Measurements from ENCODE around the gene KDM7A. TPM values are rescaled to one million over a fixed set of nuclear protein-coding genes. Genes with fewer than 3 reads are reported as not detected.

Gene KDM7A
- total and polyA plus RNA-seq, 2 of the 4 experiments (the other 2 are of a cell fraction): 1.5 to 2.3 TPM

- H3K27me3 ChIP-seq (ENCODE audit: control insufficient read depth, insufficient read depth, low read length): peaks cover 3% of the 10 kb centered on the region
- no peak overlapping the region for H2BK120ac ChIP-seq (ENCODE audit: low read depth, low read length)
- H4K20me1 ChIP-seq (ENCODE audit: insufficient read depth, low read length): no peaks in the 10 kb centered on the region
- H2BK5ac ChIP-seq (ENCODE audit: low read depth, low read length, poor library complexity, severe bottlenecking): no peak overlapping the region
- TF ChIP-seq CEBPB (IDR thresholded peaks at IDR 0.05; ENCODE audit: low read depth, low read length) (no peak), MAFK (IDR thresholded peaks at IDR 0.05; ENCODE audit: low read depth, low read length) (no peak), CTCF (conservative IDR thresholded peaks at IDR 0.05; ENCODE audit: low read depth, low read length) (no peak), RCOR1 (IDR thresholded peaks at IDR 0.05; ENCODE audit: insufficient replicate concordance, low read length) (no peak), SMC3 (IDR thresholded peaks at IDR 0.05; ENCODE audit: low read depth, low read length) (no peak), NFE2L2 (IDR thresholded peaks at IDR 0.05; ENCODE audit: low read depth, low read length) (no peak), MAZ (IDR thresholded peaks at IDR 0.05; ENCODE audit: borderline replicate concordance, low read depth, low read length) (no peak), CHD1 (IDR thresholded peaks at IDR 0.05; ENCODE audit: low read depth, low read length) (no peak), FOS (IDR thresholded peaks at IDR 0.05; ENCODE audit: low read depth, low read length) (no peak), RAD21 (IDR thresholded peaks at IDR 0.05; ENCODE audit: low read length) (no peak), ELK1 (IDR thresholded peaks at IDR 0.05; ENCODE audit: borderline replicate concordance, low read depth, low read length) (no peak), RFX5 (IDR thresholded peaks at IDR 0.05; ENCODE audit: low read depth, low read length) (no peak), POLR2A (IDR thresholded peaks at IDR 0.05; ENCODE audit: low read depth, low read length) (no peak), USF2 (IDR thresholded peaks at IDR 0.05; ENCODE audit: low read depth, low read length) (no peak), MXI1 (IDR thresholded peaks at IDR 0.05; ENCODE audit: borderline replicate concordance, low read depth, low read length) (no peak), BHLHE40 (IDR thresholded peaks at IDR 0.05; ENCODE audit: low read depth, low read length) (no peak)
- in situ Hi-C loops (cut with MboI; ENCODE audit: low sequenced_read_pairs) (no loop called here), dilution Hi-C loops (cut with HindIII; ENCODE audit: low sequenced_read_pairs, unreplicated experiment) (no loop called here), intact Hi-C loops (cut with micrococcal nuclease) (no loop called here)
- H2AK9ac ChIP-seq (replicated peaks; ENCODE audit: low read depth, low read length, poor library complexity): no peak overlapping the region
- no peak for ATAC-seq (ENCODE audit: low read depth)
- H3K4me3 ChIP-seq (ENCODE audit: insufficient read depth, low read depth, low read length): no peak overlapping the region
- H3K4ac ChIP-seq (ENCODE audit: low read depth, low read length): no peak overlapping the region
- no peak overlapping the region for H3K9ac ChIP-seq (ENCODE audit: low read depth, low read length)
- no peak overlapping the region for H3K18ac ChIP-seq (ENCODE audit: low read depth, low read length)
- H2AK5ac ChIP-seq (ENCODE audit: low read depth, low read length): no peak overlapping the region
- H3K36me3 ChIP-seq (ENCODE audit: control insufficient read depth, insufficient read depth, low read length): peaks cover 3% of the 10 kb centered on the region
- no peak overlapping the region for H3K23ac ChIP-seq (ENCODE audit: low read depth, low read length)
- no peak overlapping the region for H3K56ac ChIP-seq (ENCODE audit: extremely low read depth, insufficient read depth, low read length)
- H2BK20ac ChIP-seq (ENCODE audit: low read depth, low read length): no peak overlapping the region
- H3K4me2 ChIP-seq (ENCODE audit: low read depth, low read length): no peak overlapping the region
- H3K14ac ChIP-seq (replicated peaks; ENCODE audit: low read depth, low read length): no peak overlapping the region
- H3K27ac ChIP-seq (ENCODE audit: insufficient read depth, low read length): no peak overlapping the region
- no peak for DNase-seq
- 0 out of 2 replicates have a peak, but pooled peaks cover 3% of the 10 kb centered on the region for H3K9me1 ChIP-seq (ENCODE audit: insufficient read depth, low read length)
- peak overlapping the region; percentile 37 for H2AFZ ChIP-seq (replicated peaks; ENCODE audit: low read length, poor library complexity)
- POLR2A ChIA-PET (ENCODE audit: unreplicated experiment): no interaction called here
- H4K8ac ChIP-seq (ENCODE audit: low read depth in 2 of 2, low read length in 2 of 2): no peak overlapping the region
- H3K79me1 ChIP-seq (ENCODE audit: low read depth in 1 of 2, low read length in 2 of 2): no peaks in the 10 kb centered on the region
- WGBS, 2 experiments (ENCODE audit: extremely low coverage in 2 of 2, insufficient read length in 1 of 2): 80% methylated on average over 1 of the region's 7 CpGs; no CpG with 5 or more reads in 1 of the 2 experiments
- BruUV-seq (replicated peaks): no TSS peak
- H3K4me1 ChIP-seq (ENCODE audit: control insufficient read depth, insufficient read depth, low read length): no peaks in the 10 kb centered on the region
- CTCF ChIA-PET: no interaction called here
- no peak overlapping the region for H4K5ac ChIP-seq (ENCODE audit: low read depth, low read length)
- H3K9me3 ChIP-seq (ENCODE audit: control insufficient read depth, insufficient read depth, low read length): no peaks in the 10 kb centered on the region
- H2BK15ac ChIP-seq (ENCODE audit: low read depth, low read length): no peak overlapping the region
- no peak overlapping the region for H4K91ac ChIP-seq (ENCODE audit: insufficient read depth, low read depth, low read length)
Measured at GRCh38 chr7:140082770-140083169, 94.0 kb downstream of the KDM7A start.
